ENCODE data around the gene RHOD. TPM values are rescaled to one million over a fixed set of nuclear protein-coding genes. Genes with fewer than 3 reads are reported as not detected.

Gene RHOD
- total and polyA plus RNA-seq, 2 donors (not counting 3 experiments of a cell fraction or from before 2014, with no cell fraction given): 10.6 to 17.9 TPM

GRCh38 chr11:67016550-67016949 lies 40.1 kb upstream of the RHOD start:
- TF ChIP-seq POLR2AphosphoS5 (IDR thresholded peaks at IDR 0.05; ENCODE audit: insufficient read depth, low read depth, low read length) (no peak), MYC (IDR thresholded peaks at IDR 0.05; ENCODE audit: low read depth, low read length) (no peak), CTCF (IDR thresholded peaks at IDR 0.05; ENCODE audit: extremely low read depth in 1 of 2, insufficient read depth in 1 of 2, low read depth in 1 of 2, low read length in 2 of 2) (no peak), GATA2 (IDR thresholded peaks at IDR 0.05; ENCODE audit: insufficient read depth, insufficient read length, low read depth, low read length) (no peak), FOS (IDR thresholded peaks at IDR 0.05; ENCODE audit: borderline replicate concordance, insufficient read depth, low read length) (no peak), POLR2A (IDR thresholded peaks at IDR 0.05; ENCODE audit: low read depth, low read length) (no peak), MAX (IDR thresholded peaks at IDR 0.05; ENCODE audit: insufficient read depth, insufficient read length) (no peak), EZH2 (IDR thresholded peaks at IDR 0.05; ENCODE audit: borderline replicate concordance, low read depth, low read length, severe bottlenecking) (no peak), JUN (IDR thresholded peaks at IDR 0.05; ENCODE audit: borderline replicate concordance, insufficient read depth, insufficient read length, low read depth) (no peak)
- Histone ChIP-seq H4K20me1 (replicated peaks; ENCODE audit: control insufficient read depth, extremely low read depth, insufficient read depth, low read length) (no peaks in the 10 kb centered on the region), H3K27me3 (ENCODE audit: control insufficient read depth in 2 of 2, insufficient read depth in 2 of 2, low read length in 2 of 2) (no peaks in the 10 kb centered on the region), H3K4me2 (ENCODE audit: insufficient read depth, low read length) (no peak overlapping the region), H3K9ac (replicated peaks; ENCODE audit: extremely low read depth, insufficient read depth, low read length) (no peak overlapping the region), H3K27ac (ENCODE audit: insufficient read depth, low read depth, low read length) (no peak overlapping the region), H3K79me2 (ENCODE audit: control insufficient read depth, insufficient read depth, low read length) (no peaks in the 10 kb centered on the region), H3K4me3 (replicated peaks in 1 of 3; ENCODE audit: insufficient read depth in 1 of 3, low read depth in 1 of 3, low read length in 3 of 3) (no peak overlapping the region), H2AFZ (ENCODE audit: low read depth, low read length) (no peak overlapping the region), H3K9me1 (replicated peaks; ENCODE audit: control insufficient read depth, extremely low read depth, insufficient read depth, low read length) (no peaks in the 10 kb centered on the region), H3K9me3 (replicated peaks; ENCODE audit: control insufficient read depth, insufficient read depth, low read length) (no peaks in the 10 kb centered on the region), H3K36me3 (ENCODE audit: control insufficient read depth in 2 of 2, extremely low read depth in 1 of 2, insufficient read depth in 2 of 2, low read length in 2 of 2) (no peaks in the 10 kb centered on the region), H3K4me1 (ENCODE audit: control insufficient read depth, extremely low read depth, insufficient read depth, low read length) (no peaks in the 10 kb centered on the region)
- no peak for DNase-seq (ENCODE audit: low read depth, low spot score)
- FAIRE-seq: no peak
- POLR2A ChIA-PET: no interaction called here
- intact Hi-C loops (cut with micrococcal nuclease): no loop called here
- CTCF ChIA-PET: interaction anchor here (0.6 to 1.8 kb wide), 7 partner anchors 9 to 500 kb away, joined by 3 to 5 read pairs (median 4); no protein-coding TSS in a partner anchor
- dilution Hi-C loops (cut with MboI; ENCODE audit: extremely low pct_ligation_motif_present, low sequenced_read_pairs): no loop called here
- no TSS peak for BruUV-seq (replicated peaks)
